ENCODE data around the gene TMOD1.
"Not testable (repeated sequence)": the region's sequence is repeated elsewhere in the genome, so short reads cannot be mapped to it uniquely, and the experiment has no call there.

Gene TMOD1

GRCh38 chr9:97615439-97616072, 114.1 kb downstream of the TMOD1 start:
- Histone ChIP-seq H3K9me3 (ENCODE audit: control insufficient read depth, insufficient read depth, low read length) (peaks cover 8% of the 10 kb centered on the region), H3K4me1 (ENCODE audit: insufficient read depth, low read length) (no peaks in the 10 kb centered on the region), H3K36me3 (ENCODE audit: insufficient read depth, low read length) (no peaks in the 10 kb centered on the region; the same call in 1 of the 2 replicates), H3K9ac (ENCODE audit: low read depth, low read length) (no peak overlapping the region)

- Histone ChIP-seq H3K9me3 (ENCODE audit: control insufficient read depth, insufficient read depth, low read length) (peaks cover 8% of the 10 kb centered on the region), H3K4me1 (ENCODE audit: insufficient read depth, low read length) (no peaks in the 10 kb centered on the region), H3K9ac (ENCODE audit: low read depth, low read length) (no peak overlapping the region), H3K36me3 (ENCODE audit: insufficient read depth, low read length) (peaks cover 3% of the 10 kb centered on the region)
Measured at GRCh38 chr9:97617939-97618416, 116.5 kb downstream of the TMOD1 start.

GRCh38 chr9:97620063-97620462, 118.6 kb downstream of the TMOD1 start:
- H3K9me3 ChIP-seq (ENCODE audit: control insufficient read depth, insufficient read depth, low read length); H3K36me3 ChIP-seq (ENCODE audit: insufficient read depth, low read length); H3K9ac ChIP-seq (ENCODE audit: low read depth, low read length); H3K4me1 ChIP-seq (ENCODE audit: insufficient read depth, low read length): not testable (repeated sequence)

- not testable (repeated sequence) for H3K36me3 ChIP-seq (ENCODE audit: insufficient read depth, low read length); H3K9me3 ChIP-seq (ENCODE audit: control insufficient read depth, insufficient read depth, low read length); H3K4me1 ChIP-seq (ENCODE audit: insufficient read depth, low read length); H3K9ac ChIP-seq (ENCODE audit: low read depth, low read length)
Measured at GRCh38 chr9:97622483-97622882, 121.0 kb downstream of the TMOD1 start.

- Histone ChIP-seq H3K36me3 (ENCODE audit: insufficient read depth, low read length) (peaks cover 3% of the 10 kb centered on the region; the same call in 1 of the 2 replicates), H3K9ac (ENCODE audit: low read depth, low read length) (no peak overlapping the region), H3K4me1 (ENCODE audit: insufficient read depth, low read length) (no peaks in the 10 kb centered on the region; the same call in 1 of the 2 replicates), H3K9me3 (ENCODE audit: control insufficient read depth, insufficient read depth, low read length) (peaks cover 8% of the 10 kb centered on the region)
Measured at GRCh38 chr9:97623946-97624345, 122.5 kb downstream of the TMOD1 start.

GRCh38 chr9:97625620-97626019, 124.2 kb downstream of the TMOD1 start:
- Histone ChIP-seq H3K4me1 (ENCODE audit: insufficient read depth, low read length) (no peaks in the 10 kb centered on the region; the same call in 1 of the 2 replicates), H3K9ac (ENCODE audit: low read depth, low read length) (no peak overlapping the region), H3K36me3 (ENCODE audit: insufficient read depth, low read length) (peaks cover 3% of the 10 kb centered on the region; the same call in 1 of the 2 replicates), H3K9me3 (ENCODE audit: control insufficient read depth, insufficient read depth, low read length) (no peaks in the 10 kb centered on the region)

GRCh38 chr9:97627624-97628023, 126.2 kb downstream of the TMOD1 start:
- Histone ChIP-seq H3K9me3 (ENCODE audit: control insufficient read depth, insufficient read depth, low read length) (no peaks in the 10 kb centered on the region), H3K36me3 (ENCODE audit: insufficient read depth, low read length) (peaks cover 1% of the 10 kb centered on the region; the same call in 1 of the 2 replicates), H3K9ac (ENCODE audit: low read depth, low read length) (no peak overlapping the region), H3K4me1 (ENCODE audit: insufficient read depth, low read length) (no peaks in the 10 kb centered on the region; the same call in 1 of the 2 replicates)

GRCh38 chr9:97628668-97629067, 127.2 kb downstream of the TMOD1 start:
- H3K36me3 ChIP-seq (ENCODE audit: insufficient read depth, low read length) = no peaks in the 10 kb centered on the region; the same call in 1 of the 2 replicates
- no peaks in the 10 kb centered on the region for H3K9me3 ChIP-seq (ENCODE audit: control insufficient read depth, insufficient read depth, low read length)
- no peak overlapping the region for H3K9ac ChIP-seq (ENCODE audit: low read depth, low read length)
- no peaks in the 10 kb centered on the region; the same call in 1 of the 2 replicates for H3K4me1 ChIP-seq (ENCODE audit: insufficient read depth, low read length)

GRCh38 chr9:97629156-97629555, 127.7 kb downstream of the TMOD1 start:
- Histone ChIP-seq H3K9me3 (ENCODE audit: control insufficient read depth, insufficient read depth, low read length) (no peaks in the 10 kb centered on the region), H3K9ac (ENCODE audit: low read depth, low read length) (no peak overlapping the region), H3K36me3 (ENCODE audit: insufficient read depth, low read length) (no peaks in the 10 kb centered on the region; the same call in 1 of the 2 replicates), H3K4me1 (ENCODE audit: insufficient read depth, low read length) (no peaks in the 10 kb centered on the region; the same call in 1 of the 2 replicates)

- Histone ChIP-seq H3K4me1 (ENCODE audit: insufficient read depth, low read length) (peaks cover under 1% of the 10 kb centered on the region; the same call in 1 of the 2 replicates), H3K9ac (ENCODE audit: low read depth, low read length) (no peak overlapping the region), H3K9me3 (ENCODE audit: control insufficient read depth, insufficient read depth, low read length) (no peaks in the 10 kb centered on the region), H3K36me3 (ENCODE audit: insufficient read depth, low read length) (no peaks in the 10 kb centered on the region; the same call in 1 of the 2 replicates)
Measured at GRCh38 chr9:97630591-97630990, 129.1 kb downstream of the TMOD1 start.

- Histone ChIP-seq H3K9me3 (ENCODE audit: control insufficient read depth, insufficient read depth, low read length) (no peaks in the 10 kb centered on the region), H3K4me1 (ENCODE audit: insufficient read depth, low read length) (peaks cover 4% of the 10 kb centered on the region; the same call in 1 of the 2 replicates), H3K36me3 (ENCODE audit: insufficient read depth, low read length) (no peaks in the 10 kb centered on the region), H3K9ac (ENCODE audit: low read depth, low read length) (peak overlapping the region; percentile 95)
Measured at GRCh38 chr9:97632248-97632984, 130.9 kb downstream of the TMOD1 start.

- Histone ChIP-seq H3K4me1 (ENCODE audit: insufficient read depth, low read length) (peaks cover 5% of the 10 kb centered on the region; the same call in 1 of the 2 replicates), H3K9me3 (ENCODE audit: control insufficient read depth, insufficient read depth, low read length) (no peaks in the 10 kb centered on the region), H3K36me3 (ENCODE audit: insufficient read depth, low read length) (no peaks in the 10 kb centered on the region), H3K9ac (ENCODE audit: low read depth, low read length) (peak within 1 kb of the TSS; percentile 95)
Measured at GRCh38 chr9:97632985-97633858, 131.8 kb downstream of the TMOD1 start, which contains the start of the genes NCBP1 and TSTD2. Gene NCBP1 (plus strand): TSS chr9:97633821. CDS start chr9:97633882, 61 bp downstream. Gene TSTD2 (minus strand): TSS chr9:97633368. CDS start chr9:97627562, 5,806 bp downstream.

- Histone ChIP-seq H3K9me3 (ENCODE audit: control insufficient read depth, insufficient read depth, low read length) (no peaks in the 10 kb centered on the region), H3K9ac (ENCODE audit: low read depth, low read length) (peak overlapping the region; percentile 95), H3K4me1 (ENCODE audit: insufficient read depth, low read length) (peaks cover 6% of the 10 kb centered on the region; the same call in 1 of the 2 replicates), H3K36me3 (ENCODE audit: insufficient read depth, low read length) (no peaks in the 10 kb centered on the region)
Measured at GRCh38 chr9:97633859-97634490, 132.5 kb downstream of the TMOD1 start.

All from ES-I3 (cell line).